RCC 7860 (cell line): Measurements from ENCODE around the gene SAPCD2.

Source experiments
- DNase-seq: peaks from one replicate; pipeline ENCODE4 v3.0.0-alpha.2; 2015; ENCODE audit warnings: low spot score
- FAIRE-seq: peaks from 2 replicates; lab custom pipeline; 2012; peaks lifted over from hg19 to GRCh38; lab: Jason Lieb, UNC

The SAPCD2 gene

DNA sequence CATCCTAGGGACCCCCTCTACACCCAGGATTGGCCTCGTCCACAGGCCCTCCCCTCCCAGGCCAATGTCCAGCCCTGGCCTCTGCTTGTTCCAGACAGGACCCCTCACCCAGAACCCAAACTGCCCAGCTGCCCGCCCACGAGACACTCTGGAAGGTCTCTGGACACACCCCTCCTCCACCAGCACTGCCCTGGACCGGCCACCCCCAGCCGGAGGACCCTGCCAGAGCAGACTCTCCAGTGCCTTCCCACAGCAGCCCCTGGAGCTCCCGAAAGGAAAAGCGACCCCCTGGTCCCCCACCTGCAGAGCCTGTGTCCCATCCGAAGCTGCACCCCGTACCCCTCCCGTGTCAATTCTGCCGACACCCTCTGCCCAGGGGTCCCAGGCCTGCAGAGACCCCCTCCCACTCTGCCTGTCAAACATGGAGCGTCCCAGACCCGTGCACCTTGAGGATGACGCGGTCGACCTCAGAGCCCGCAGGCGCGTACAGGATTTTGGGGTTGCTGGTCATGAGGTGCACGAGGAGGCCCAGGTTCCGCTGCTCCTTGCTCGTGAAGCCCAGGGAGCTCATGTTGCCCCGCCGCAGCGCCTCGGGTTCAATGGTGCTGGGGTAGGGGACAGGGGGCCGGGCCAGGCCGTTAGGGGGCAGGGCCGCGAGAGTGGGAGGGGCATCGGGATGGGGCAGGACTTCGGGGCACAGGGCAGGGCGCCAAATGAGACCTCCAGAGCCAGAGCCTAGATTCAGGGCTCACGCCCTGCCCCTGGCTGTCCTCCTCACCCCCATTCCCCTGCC, 50.3 kb downstream of the SAPCD2 start:
- DNase-seq (no peak), FAIRE-seq (no peak)

DNA sequence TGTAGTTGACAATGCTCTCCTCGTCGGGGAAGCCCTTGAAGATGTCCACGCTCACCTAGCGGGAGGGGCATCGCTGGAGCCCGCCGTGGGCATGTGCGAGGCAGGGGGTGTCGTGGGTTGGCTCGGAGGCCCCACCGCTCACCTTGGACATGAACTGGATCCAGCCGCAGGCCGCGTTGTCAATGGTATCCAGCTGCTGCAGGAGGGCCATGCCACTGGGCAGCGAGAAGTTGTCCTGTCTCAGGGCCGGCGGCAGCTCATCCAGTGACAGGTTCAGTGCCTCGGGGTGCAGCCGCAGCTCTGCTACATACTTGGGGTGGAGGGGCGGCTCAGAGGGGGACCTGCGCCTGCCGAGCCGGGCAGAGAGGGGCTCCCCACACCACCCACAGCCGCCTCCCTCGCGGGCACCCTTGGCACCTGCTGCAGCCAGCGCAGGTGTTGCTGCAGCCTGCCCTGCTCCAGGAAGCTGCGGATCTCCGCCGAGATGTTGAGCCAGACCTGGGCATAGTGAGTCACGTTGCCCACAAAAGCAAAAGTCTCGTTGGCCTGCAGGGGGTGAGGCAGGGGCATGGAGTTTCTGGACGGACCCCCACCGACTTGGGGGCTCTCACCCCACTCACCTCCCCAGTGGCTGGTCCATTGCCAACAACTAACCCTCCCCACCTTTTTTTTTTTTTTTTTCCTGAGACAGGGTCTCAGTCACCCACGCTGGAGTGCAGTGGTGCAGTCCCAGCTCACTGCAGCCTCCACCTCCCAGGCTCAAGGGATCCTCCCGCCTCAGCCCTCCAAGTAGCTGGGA, 51.4 kb downstream of the SAPCD2 start:
- FAIRE-seq: no peak
- DNase-seq: no peak

DNA sequence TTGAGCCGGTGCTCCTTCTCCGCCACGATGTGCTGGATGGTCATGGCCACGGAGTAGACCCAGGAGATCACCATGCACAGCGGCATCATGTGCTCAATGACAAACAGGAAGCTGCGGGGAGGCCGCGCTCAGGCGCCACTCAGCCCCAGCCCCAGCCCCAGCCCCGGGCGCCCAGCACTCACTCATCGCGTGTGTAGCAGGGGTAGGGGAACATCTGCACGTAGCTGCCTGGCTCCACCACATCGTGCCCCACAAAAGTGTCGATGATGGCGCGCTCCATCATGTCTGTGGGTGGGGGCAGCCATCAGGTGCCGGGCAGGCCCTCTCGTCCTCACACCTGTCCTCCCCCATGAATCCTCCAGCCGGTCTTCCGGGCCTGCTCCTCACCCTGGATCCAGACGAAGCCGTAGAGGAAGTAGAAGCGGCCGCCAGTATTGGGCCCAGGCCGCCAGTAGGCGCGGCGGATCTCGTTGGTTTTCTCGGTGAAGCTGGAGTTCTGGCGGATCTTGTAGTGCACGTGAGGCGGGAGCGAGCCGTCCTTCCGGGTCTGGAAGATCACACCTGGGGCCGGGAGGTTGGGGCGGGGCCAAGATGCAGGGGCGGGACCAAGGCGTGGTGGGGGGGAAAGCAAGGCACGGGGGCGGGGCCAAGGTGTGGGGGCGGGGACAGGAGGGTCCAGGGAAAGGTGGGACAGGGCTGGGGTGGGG, 52.4 kb downstream of the SAPCD2 start:
- DNase-seq (no peak), FAIRE-seq (no peak)

DNA sequence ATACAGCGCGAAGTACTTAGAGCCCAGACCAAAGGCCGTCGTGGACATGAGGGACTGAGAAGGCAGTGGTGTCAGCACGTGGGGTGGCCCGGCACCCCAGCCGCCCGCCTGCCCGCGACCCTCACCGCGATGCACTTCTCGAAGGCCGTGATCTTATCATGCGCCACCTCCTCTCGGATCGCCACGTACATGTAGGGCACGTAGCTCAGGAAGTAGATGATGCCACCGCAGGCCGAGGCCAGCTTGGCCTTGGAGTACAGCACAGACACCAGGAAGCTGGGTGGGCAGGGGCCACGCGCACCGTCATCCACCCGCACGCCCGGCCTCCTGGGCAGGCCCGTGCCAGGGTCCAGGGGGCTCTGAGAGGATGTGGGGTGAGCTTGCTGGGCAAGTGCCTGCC, 53.3 kb downstream of the SAPCD2 start:
- FAIRE-seq: no peak

DNA sequence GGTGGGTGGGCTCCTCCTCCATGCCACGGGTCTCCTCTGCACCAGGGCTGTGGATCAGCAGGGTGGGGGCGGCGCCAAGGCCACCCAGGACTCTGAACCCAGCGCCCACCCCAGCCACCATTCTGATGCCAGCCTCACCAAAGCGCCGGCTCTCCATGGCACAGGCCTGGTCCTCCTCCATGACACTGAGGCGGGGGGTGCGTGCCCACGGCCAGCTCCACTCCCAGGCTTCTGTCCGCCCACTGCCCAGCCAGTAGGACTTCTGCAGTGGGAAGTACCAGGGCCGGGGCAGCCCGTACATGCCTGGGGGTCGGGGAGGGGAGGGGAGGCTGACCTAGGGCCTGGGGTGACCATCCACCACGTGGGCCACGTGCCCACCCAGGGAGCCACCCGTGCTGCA, 53.9 kb downstream of the SAPCD2 start:
- FAIRE-seq (no peak), DNase-seq (no peak)

More for the DNA sequence above, 53.3 kb downstream of the SAPCD2 start:
- DNase-seq: no peak

DNA sequence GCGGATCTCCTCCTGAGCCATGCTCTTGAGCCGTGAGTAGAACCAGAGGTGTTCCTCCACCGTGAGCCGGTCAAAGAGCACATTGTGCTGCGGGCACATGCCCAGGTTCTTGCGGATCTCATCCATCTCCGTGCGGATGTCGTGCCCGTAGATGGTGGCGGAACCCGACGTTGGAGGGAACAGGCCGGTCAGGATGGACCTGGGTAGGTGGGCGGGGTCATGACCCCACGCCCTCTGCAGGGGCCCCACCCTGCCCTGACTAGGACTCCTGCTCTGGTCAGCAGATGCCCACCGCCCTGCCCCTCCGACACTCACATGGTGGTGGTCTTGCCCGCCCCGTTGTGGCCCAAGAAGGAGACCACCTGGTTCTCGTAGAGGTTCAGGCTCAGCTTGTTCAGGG, 54.4 kb downstream of the SAPCD2 start:
- DNase-seq (no peak), FAIRE-seq (no peak)

DNA sequence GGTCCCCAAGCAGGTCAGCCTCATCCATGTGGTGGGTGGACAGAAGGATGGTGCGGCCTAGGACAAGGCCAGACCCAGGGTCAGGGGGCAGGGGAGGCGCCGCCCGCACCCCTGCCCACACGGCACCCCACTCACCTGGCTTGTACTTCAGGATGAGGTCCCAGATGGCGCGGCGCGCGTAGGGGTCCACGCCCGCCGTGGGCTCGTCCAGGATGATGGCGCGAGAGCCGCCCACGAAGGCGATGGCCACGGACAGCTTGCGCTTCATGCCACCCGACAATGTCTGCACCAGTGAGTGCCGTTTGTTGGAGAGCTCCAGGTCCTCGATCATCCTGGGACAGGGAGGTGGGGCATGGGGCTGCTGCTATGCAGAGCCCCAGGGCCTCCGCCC, 54.8 kb downstream of the SAPCD2 start:
- DNase-seq (no peak), FAIRE-seq (no peak)

DNA sequence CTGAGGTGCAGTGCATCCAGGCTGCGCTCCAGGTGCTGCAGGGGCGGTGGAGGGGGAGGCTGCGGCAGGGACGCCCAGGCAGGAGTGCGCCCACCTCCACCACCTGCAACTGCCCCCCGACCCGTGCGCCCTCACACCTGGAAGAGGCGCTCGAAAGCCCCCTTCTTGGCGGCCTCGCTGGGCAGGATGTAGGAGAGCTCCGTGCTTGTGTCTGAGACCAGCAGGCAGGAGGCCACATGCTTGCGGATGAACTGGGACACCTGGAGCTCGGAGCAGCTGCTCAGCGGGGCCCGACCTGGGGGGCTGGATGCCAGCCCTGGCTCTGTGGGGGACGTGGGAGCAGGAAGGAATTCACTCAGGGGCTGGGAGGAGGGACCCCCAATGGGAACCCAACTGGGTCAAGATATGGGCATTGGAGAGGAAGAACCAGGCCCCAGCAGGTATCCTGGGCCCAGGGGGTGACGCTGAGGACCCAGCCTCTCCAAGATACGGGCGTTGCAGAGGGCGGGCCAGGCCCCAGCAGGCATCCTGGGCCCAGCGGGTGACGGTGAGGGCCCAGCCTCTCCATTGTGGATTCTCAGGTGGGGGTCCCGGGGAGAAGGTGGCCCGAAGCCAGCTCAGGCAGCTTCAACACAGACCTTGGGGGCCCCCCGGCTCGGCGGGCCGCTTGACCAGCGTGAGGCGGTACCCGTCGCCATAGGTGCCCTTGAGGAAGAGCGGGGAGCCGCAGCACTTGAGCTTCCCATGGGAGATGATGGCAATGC, 55.4 kb downstream of the SAPCD2 start:
- DNase-seq: no peak
- FAIRE-seq: no peak

DNA sequence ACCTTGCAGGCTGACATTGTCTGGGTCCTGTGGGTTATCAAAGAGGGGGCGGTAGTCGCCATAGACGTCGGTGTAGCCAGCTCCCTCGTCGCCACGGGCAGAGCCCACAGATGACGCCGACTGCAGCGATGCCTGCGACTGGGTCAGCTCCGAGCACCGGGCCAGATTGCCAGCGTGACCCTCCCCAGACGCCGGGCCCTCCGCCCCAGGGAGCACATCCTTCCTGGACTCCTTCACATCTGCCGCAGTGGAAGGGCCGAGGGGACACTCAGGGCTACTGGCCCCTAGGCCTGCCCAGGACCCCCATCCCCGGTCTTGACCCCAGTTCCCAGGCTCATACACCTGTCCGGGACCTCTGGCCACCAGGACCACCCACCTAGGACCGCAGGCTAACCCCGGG, 56.2 kb downstream of the SAPCD2 start:
- FAIRE-seq (no peak), DNase-seq (no peak)

DNA sequence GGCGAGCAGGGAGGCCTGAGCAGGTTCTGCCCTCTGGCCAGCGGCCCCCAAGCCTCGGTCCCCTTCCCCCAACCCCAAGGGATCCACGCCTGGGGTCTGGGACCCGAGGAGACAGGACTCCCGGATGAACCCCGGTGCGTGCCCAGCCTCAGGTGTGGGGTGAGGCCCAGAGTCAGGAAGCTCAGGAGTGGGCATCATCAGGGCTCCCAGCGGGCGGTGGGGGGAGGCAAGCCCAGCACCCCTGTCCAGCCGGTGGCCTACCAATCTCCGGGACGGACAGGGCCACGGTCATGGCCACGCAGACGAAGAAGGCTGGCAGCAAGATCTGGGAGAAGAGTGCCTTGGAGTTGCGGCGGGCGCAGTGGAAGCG, 56.8 kb downstream of the SAPCD2 start:
- DNase-seq (no peak), FAIRE-seq (no peak)

DNA sequence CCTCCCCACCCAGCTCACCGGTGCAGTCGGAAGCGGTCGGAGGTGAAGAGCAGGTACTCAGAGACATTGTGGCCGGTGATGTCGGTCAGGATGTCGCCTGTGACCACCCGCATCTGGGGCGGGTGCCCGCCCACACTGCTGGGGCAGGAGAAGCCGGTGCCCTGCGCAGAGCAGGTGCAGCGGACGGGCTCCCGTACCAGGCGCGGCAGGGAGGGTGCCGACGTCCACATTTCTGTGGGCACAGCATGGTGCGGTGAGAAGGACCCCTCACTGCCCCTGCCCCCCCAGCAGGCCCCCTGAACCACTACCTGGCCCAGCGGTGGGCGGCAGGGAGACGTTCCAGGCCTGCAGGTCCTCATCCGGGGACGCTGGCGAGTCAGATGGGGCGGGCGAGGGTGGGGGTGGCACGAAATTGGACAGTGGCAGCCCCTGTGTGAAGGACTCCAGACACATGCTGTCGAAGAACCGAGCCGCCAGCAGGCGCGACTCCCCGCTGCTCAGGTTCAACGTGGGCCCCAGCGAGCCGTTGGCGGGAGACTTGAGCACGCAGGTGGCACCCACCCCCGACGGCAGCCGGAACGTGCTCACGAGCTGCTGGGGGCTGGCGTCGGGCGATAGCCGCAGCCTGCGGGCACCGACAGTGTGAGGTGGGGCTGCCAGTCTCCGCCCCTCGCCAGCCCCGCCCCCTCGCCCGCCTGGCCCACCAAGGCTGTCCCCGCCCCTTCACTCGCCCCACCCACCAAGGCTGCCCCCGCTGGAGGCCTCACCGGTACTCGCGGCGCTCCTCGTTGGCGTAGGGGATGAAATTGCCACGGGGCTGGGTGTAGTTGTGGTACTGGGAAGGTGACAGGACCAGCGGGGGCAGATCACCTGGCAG, 57.4 kb downstream of the SAPCD2 start:
- DNase-seq (no peak), FAIRE-seq (no peak)
